ENCODE results near the gene PCDH9. TPM values are rescaled to one million over a fixed set of nuclear protein-coding genes. Genes with fewer than 3 reads are reported as not detected.
"Not testable (repeated sequence)": the region's sequence is repeated elsewhere in the genome, so short reads cannot be mapped to it uniquely, and the experiment has no call there.

Gene PCDH9
- total RNA-seq, 1 donor from 2014 or later: 0.40 TPM

DNA sequence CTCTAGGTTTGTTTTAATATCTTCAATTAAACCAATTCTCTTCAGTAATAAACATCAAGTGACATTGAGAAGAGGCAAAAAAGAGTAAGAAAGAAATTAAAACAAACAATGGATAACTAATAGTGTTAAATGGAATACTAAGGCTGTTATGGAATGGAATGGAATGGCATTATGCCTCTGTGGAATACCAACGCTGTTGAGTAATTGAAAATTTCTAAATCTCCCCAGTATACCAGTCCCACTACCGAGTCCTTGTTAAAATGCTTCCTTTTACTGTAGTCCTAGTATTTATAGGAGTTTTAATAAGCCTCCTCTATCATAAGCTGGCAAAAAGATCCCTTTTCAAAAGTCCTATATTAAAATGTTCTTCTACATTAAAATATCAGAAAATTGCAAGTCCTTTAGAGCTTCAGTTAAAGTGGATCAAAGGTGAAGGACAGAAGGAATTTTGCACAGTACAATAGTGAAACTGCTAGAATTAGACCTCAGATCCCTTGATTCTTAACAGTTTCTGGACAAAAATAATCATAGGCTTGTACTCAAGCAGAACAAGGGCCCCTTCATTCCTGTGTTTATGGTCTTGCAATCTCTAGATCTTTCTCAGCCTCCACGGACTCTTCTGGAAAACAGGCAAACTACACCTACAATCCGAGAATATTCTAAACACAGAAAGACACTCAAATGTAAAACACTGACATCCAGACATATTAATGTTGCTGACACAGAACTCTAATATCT lies 128.2 kb downstream of the PCDH9 start:
- TF ChIP-seq, protein P1, sequence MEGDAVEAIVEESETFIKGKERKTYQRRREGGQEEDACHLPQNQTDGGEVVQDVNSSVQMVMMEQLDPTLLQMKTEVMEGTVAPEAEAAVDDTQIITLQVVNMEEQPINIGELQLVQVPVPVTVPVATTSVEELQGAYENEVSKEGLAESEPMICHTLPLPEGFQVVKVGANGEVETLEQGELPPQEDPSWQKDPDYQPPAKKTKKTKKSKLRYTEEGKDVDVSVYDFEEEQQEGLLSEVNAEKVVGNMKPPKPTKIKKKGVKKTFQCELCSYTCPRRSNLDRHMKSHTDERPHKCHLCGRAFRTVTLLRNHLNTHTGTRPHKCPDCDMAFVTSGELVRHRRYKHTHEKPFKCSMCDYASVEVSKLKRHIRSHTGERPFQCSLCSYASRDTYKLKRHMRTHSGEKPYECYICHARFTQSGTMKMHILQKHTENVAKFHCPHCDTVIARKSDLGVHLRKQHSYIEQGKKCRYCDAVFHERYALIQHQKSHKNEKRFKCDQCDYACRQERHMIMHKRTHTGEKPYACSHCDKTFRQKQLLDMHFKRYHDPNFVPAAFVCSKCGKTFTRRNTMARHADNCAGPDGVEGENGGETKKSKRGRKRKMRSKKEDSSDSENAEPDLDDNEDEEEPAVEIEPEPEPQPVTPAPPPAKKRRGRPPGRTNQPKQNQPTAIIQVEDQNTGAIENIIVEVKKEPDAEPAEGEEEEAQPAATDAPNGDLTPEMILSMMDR (conservative IDR thresholded peaks at IDR 0.05; ENCODE audit: low read depth, low read length): no peak
- no peak for DNase-seq (ENCODE audit: low read depth)
- H3K4me3 ChIP-seq (ENCODE audit: low read depth, low read length): no peak overlapping the region

DNA sequence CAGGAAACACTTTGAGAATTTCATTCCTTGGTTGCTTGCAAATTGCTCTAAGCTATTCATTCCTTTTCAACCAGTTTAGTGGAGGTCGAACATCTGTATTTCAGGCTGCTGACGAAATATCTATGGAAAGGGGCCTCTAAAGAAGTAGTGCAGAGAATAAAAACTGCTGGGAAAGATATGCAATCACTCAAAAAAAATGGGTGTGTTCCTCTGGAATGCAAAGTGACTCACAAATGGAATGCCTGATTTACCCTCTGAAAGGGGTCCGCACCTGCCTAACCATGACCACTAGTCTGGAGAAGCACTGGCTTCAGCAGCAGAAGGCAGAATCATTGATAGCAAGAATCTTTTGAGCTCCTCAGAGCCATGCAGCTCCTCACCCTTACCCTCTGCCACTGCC lies 129.4 kb downstream of the PCDH9 start:
- H3K4me3 ChIP-seq (ENCODE audit: low read depth, low read length): no peak overlapping the region
- DNase-seq (ENCODE audit: low read depth): no peak
- TF ChIP-seq, protein P1 (conservative IDR thresholded peaks at IDR 0.05; ENCODE audit: low read depth, low read length): no peak

DNA sequence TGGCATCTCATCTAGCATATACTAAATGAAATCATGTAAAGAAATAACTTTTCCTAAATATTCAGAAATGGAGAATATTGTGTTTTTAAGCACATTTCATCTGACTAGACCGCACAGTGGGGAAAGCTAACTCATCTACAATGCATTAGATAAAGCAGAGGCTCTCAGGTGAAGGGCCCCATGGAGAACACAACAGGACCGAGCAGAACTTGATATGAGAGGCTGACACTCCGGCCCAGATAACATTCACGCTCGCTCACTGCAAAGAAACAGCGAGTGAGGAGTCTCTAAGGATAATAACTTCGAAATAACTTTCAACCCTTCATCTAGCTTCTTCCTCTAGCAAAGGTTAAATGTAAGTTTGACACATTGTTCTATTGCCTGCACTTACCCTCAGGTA lies 130.6 kb downstream of the PCDH9 start:
- no peak overlapping the region for H3K4me3 ChIP-seq (ENCODE audit: low read depth, low read length)
- TF ChIP-seq, protein P1 (conservative IDR thresholded peaks at IDR 0.05; ENCODE audit: low read depth, low read length): no peak
- no peak for DNase-seq (ENCODE audit: low read depth)

GRCh38 chr13:67097892-67098452 lies 132.2 kb downstream of the PCDH9 start:
- DNase-seq (ENCODE audit: low read depth): no peak
- TF ChIP-seq, protein P1 (conservative IDR thresholded peaks at IDR 0.05; ENCODE audit: low read depth, low read length): no peak
- H3K4me3 ChIP-seq (ENCODE audit: low read depth, low read length): no peak overlapping the region

DNA sequence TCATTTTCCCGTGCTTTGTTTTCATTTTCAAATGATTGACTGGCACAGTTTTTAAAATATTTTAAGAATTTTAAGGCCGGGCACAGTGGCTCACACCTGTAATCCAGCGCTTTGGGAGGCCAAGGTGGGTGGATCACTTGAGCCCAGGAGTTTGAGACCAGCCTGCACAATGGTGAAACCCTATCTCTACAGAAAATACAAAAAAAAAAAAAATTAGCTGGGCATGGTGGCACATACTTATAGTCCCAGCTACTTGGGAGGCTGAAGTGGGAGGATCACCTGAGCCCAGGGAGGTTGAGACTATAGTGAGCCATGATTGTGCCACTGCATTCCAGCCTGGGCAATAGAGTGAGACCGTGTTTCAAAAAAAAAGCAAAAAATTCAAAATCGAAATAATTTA lies 133.2 kb downstream of the PCDH9 start:
- not testable (repeated sequence) for H3K4me3 ChIP-seq (ENCODE audit: low read depth, low read length); DNase-seq (ENCODE audit: low read depth)

DNA sequence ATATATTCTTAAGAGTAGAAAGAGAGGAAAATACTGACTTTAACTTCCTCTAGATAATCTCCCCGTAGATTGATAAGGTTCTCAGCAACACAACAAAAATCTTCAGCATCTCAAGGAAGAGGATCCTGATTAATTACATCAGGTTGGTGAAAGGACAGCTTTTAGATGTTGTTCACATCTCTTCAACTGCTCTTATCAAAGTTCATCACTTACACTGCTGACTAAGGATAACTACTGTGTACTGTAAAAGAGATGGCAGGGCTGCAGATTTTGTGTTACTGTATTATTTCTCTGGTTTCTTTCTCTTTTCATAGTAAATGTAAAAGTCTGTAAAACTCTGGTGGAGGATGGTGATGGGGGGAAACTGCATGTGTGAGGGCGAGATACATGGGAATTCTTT lies 133.7 kb downstream of the PCDH9 start:
- no peak overlapping the region for H3K4me3 ChIP-seq (ENCODE audit: low read depth, low read length)
- TF ChIP-seq, protein P1 (conservative IDR thresholded peaks at IDR 0.05; ENCODE audit: low read depth, low read length): no peak
- DNase-seq (ENCODE audit: low read depth): no peak

- no peak for DNase-seq (ENCODE audit: low read depth)
- TF ChIP-seq, protein P1 (conservative IDR thresholded peaks at IDR 0.05; ENCODE audit: low read depth, low read length): no peak
- H3K4me3 ChIP-seq (ENCODE audit: low read depth, low read length): no peak overlapping the region
These were observed 134.5 kb downstream of the PCDH9 start for GRCh38 chr13:67095621-67096020.

Data from epithelial cell of proximal tubule (primary cell).